ENCODE results near the gene UIMC1. TPM values are rescaled to one million over a fixed set of nuclear protein-coding genes. Genes with fewer than 3 reads are reported as not detected.

UIMC1 gene
- total RNA-seq, 5 donors from 2014 or later (not counting 1 experiment from before 2014, with no cell fraction given): 50.0 to 70.3 (median 56.7) TPM

- Mint-ChIP-seq H3K36me3 (peaks cover 50% of the 10 kb centered on the region), H3K27ac (no peak overlapping the region), H3K4me3 (no peak overlapping the region), H3K27me3 (no peaks in the 10 kb centered on the region), H3K9me3 (no peaks in the 10 kb centered on the region), H3K4me1 (no peaks in the 10 kb centered on the region)
- Histone ChIP-seq H3K36me3 (ENCODE audit: control insufficient read depth in 2 of 2, extremely low read depth in 1 of 2, insufficient read depth in 1 of 2, low read length in 1 of 2) (peaks cover 0 to 49% of the 10 kb centered on the region in 2 donors), H3K4me3 (ENCODE audit: control insufficient read depth in 1 of 2, extremely low read depth in 1 of 2, low read length in 1 of 2) (no peak overlapping the region), H3K27ac (ENCODE audit: low read length) (no peak overlapping the region), H3K4me1 (ENCODE audit: control insufficient read depth in 1 of 2, extremely low read depth in 1 of 2, insufficient read depth in 2 of 2, low read length in 2 of 2) (no peaks in the 10 kb centered on the region), H3K9me3 (no peaks in the 10 kb centered on the region), H3K27me3 (replicated peaks in 1 of 2; ENCODE audit: control insufficient read depth in 2 of 2, extremely low read depth in 1 of 2, insufficient read depth in 2 of 2, low read length in 1 of 2) (no peaks in the 10 kb centered on the region)
- DNase-seq: no peak
- no CpG with 5 or more reads among the region's 2 CpGs for WGBS (ENCODE audit: insufficient coverage)
- no peak for ATAC-seq (replicated peaks in 1 of 4)
- ChIA-PET CTCF (no interaction called here), POLR2A (no interaction called here)
Measured at GRCh38 chr5:176947847-176948246, 58.7 kb downstream of the UIMC1 start.

GRCh38 chr5:176944268-176944667 is 62.3 kb downstream of the UIMC1 start:
- Histone ChIP-seq H3K4me1 (ENCODE audit: control insufficient read depth in 1 of 2, extremely low read depth in 1 of 2, insufficient read depth in 2 of 2, low read length in 2 of 2) (no peaks in the 10 kb centered on the region), H3K4me3 (ENCODE audit: control insufficient read depth in 1 of 2, extremely low read depth in 1 of 2, low read length in 1 of 2) (no peak overlapping the region), H3K36me3 (ENCODE audit: control insufficient read depth in 2 of 2, extremely low read depth in 1 of 2, insufficient read depth in 1 of 2, low read length in 1 of 2) (peaks cover 0 to 57% of the 10 kb centered on the region in 2 donors), H3K27ac (ENCODE audit: low read length) (no peak overlapping the region), H3K9me3 (no peaks in the 10 kb centered on the region), H3K27me3 (replicated peaks in 1 of 2; ENCODE audit: control insufficient read depth in 2 of 2, extremely low read depth in 1 of 2, insufficient read depth in 2 of 2, low read length in 1 of 2) (no peaks in the 10 kb centered on the region)
- Mint-ChIP-seq H3K4me1 (no peaks in the 10 kb centered on the region), H3K27ac (no peak overlapping the region), H3K9me3 (no peaks in the 10 kb centered on the region), H3K27me3 (no peaks in the 10 kb centered on the region), H3K4me3 (no peak overlapping the region), H3K36me3 (peaks cover 40% of the 10 kb centered on the region)
- ATAC-seq (replicated peaks in 1 of 4) (no peak), DNase-seq (no peak)
- POLR2A ChIA-PET: interaction anchor here in 1 of 2 donors (0.5 kb wide), 1 partner anchor 104 kb away, joined by 11 read pairs; no protein-coding TSS in a partner anchor
- WGBS (ENCODE audit: insufficient coverage): no CpG with 5 or more reads among the region's 2 CpGs
- CTCF ChIA-PET: no interaction called here

GRCh38 chr5:176943816-176944215 is 62.8 kb downstream of the UIMC1 start:
- no peak overlapping the region for H3K27ac Mint-ChIP-seq
- H3K4me3 Mint-ChIP-seq: no peak overlapping the region
- no peaks in the 10 kb centered on the region for H3K4me1 ChIP-seq (ENCODE audit: control insufficient read depth in 1 of 2, extremely low read depth in 1 of 2, insufficient read depth in 2 of 2, low read length in 2 of 2)
- H3K27me3 Mint-ChIP-seq: no peaks in the 10 kb centered on the region
- no peak overlapping the region for H3K4me3 ChIP-seq (ENCODE audit: control insufficient read depth in 1 of 2, extremely low read depth in 1 of 2, low read length in 1 of 2)
- H3K4me1 Mint-ChIP-seq: no peaks in the 10 kb centered on the region
- peaks cover 38% of the 10 kb centered on the region for H3K36me3 Mint-ChIP-seq
- H3K27me3 ChIP-seq (replicated peaks in 1 of 2; ENCODE audit: control insufficient read depth in 2 of 2, extremely low read depth in 1 of 2, insufficient read depth in 2 of 2, low read length in 1 of 2): no peaks in the 10 kb centered on the region
- ChIA-PET CTCF (no interaction called here), POLR2A (no interaction called here)
- no peaks in the 10 kb centered on the region for H3K9me3 Mint-ChIP-seq
- ATAC-seq (replicated peaks in 1 of 4) (no peak), DNase-seq (no peak)
- peaks cover 0 to 54% of the 10 kb centered on the region in 2 donors for H3K36me3 ChIP-seq (ENCODE audit: control insufficient read depth in 2 of 2, extremely low read depth in 1 of 2, insufficient read depth in 1 of 2, low read length in 1 of 2)
- no peaks in the 10 kb centered on the region for H3K9me3 ChIP-seq
- no CpG with 5 or more reads among the region's 1 CpG for WGBS (ENCODE audit: insufficient coverage)
- H3K27ac ChIP-seq (ENCODE audit: low read length): no peak overlapping the region

- 100% methylated on average over 2 of the region's 9 CpGs for whole genome bisulfite sequencing (ENCODE audit: insufficient coverage)
- H3K27me3 ChIP-seq (replicated peaks in 1 of 2; ENCODE audit: control insufficient read depth in 2 of 2, extremely low read depth in 1 of 2, insufficient read depth in 2 of 2, low read length in 1 of 2): no peaks in the 10 kb centered on the region
- H3K27ac ChIP-seq (ENCODE audit: low read length): no peak overlapping the region
- DNase-seq (no peak), ATAC-seq (replicated peaks in 1 of 4) (no peak)
- no peak overlapping the region for H3K4me3 ChIP-seq (ENCODE audit: control insufficient read depth in 1 of 2, extremely low read depth in 1 of 2, low read length in 1 of 2)
- no peaks in the 10 kb centered on the region for H3K9me3 Mint-ChIP-seq
- H3K27ac Mint-ChIP-seq: no peak overlapping the region
- no peaks in the 10 kb centered on the region for H3K4me1 ChIP-seq (ENCODE audit: control insufficient read depth in 1 of 2, extremely low read depth in 1 of 2, insufficient read depth in 2 of 2, low read length in 2 of 2)
- H3K36me3 Mint-ChIP-seq: peaks cover 31% of the 10 kb centered on the region
- no peaks in the 10 kb centered on the region for H3K27me3 Mint-ChIP-seq
- no peaks in the 10 kb centered on the region for H3K9me3 ChIP-seq
- ChIA-PET CTCF (no interaction called here), POLR2A (no interaction called here)
- peaks cover 0 to 52% of the 10 kb centered on the region in 2 donors for H3K36me3 ChIP-seq (ENCODE audit: control insufficient read depth in 2 of 2, extremely low read depth in 1 of 2, insufficient read depth in 1 of 2, low read length in 1 of 2)
- no peaks in the 10 kb centered on the region for H3K4me1 Mint-ChIP-seq
- no peak overlapping the region for H3K4me3 Mint-ChIP-seq
Measured at GRCh38 chr5:176941951-176942350, 64.6 kb downstream of the UIMC1 start.

GRCh38 chr5:176938472-176938871 is 68.1 kb downstream of the UIMC1 start:
- WGBS (ENCODE audit: insufficient coverage): no CpG with 5 or more reads among the region's 1 CpG
- DNase-seq: no peak
- Histone ChIP-seq H3K4me3 (ENCODE audit: control insufficient read depth in 1 of 2, extremely low read depth in 1 of 2, low read length in 1 of 2) (no peak overlapping the region), H3K27me3 (replicated peaks in 1 of 2; ENCODE audit: control insufficient read depth in 2 of 2, extremely low read depth in 1 of 2, insufficient read depth in 2 of 2, low read length in 1 of 2) (no peaks in the 10 kb centered on the region), H3K9me3 (no peaks in the 10 kb centered on the region), H3K36me3 (ENCODE audit: control insufficient read depth in 2 of 2, extremely low read depth in 1 of 2, insufficient read depth in 1 of 2, low read length in 1 of 2) (peaks cover 0 to 58% of the 10 kb centered on the region in 2 donors), H3K27ac (ENCODE audit: low read length) (no peak overlapping the region), H3K4me1 (ENCODE audit: control insufficient read depth in 1 of 2, extremely low read depth in 1 of 2, insufficient read depth in 2 of 2, low read length in 2 of 2) (no peaks in the 10 kb centered on the region)
- POLR2A ChIA-PET: no interaction called here
- CTCF ChIA-PET: interaction anchor here in 1 of 2 donors (0.6 kb wide), 1 partner anchor 27 kb away, joined by 6 read pairs; no protein-coding TSS in a partner anchor
- Mint-ChIP-seq H3K27me3 (no peaks in the 10 kb centered on the region), H3K4me1 (peaks cover 0 to 7% (median 3%) of the 10 kb centered on the region in 3 donors), H3K9me3 (no peaks in the 10 kb centered on the region), H3K36me3 (peaks cover 21% of the 10 kb centered on the region), H3K27ac (peak overlapping the region in 1 of 2 donors; percentile 48), H3K4me3 (no peak overlapping the region)
- no peak for ATAC-seq (replicated peaks in 1 of 4)

- H3K36me3 Mint-ChIP-seq: peaks cover 25% of the 10 kb centered on the region
- ChIA-PET POLR2A (no interaction called here), CTCF (no interaction called here)
- WGBS (ENCODE audit: insufficient coverage): no CpG with 5 or more reads among the region's 1 CpG
- H3K36me3 ChIP-seq (ENCODE audit: control insufficient read depth in 2 of 2, extremely low read depth in 1 of 2, insufficient read depth in 1 of 2, low read length in 1 of 2): peaks cover 0 to 52% of the 10 kb centered on the region in 2 donors
- H3K27ac ChIP-seq (ENCODE audit: low read length): no peak overlapping the region
- no peaks in the 10 kb centered on the region for H3K27me3 ChIP-seq (replicated peaks in 1 of 2; ENCODE audit: control insufficient read depth in 2 of 2, extremely low read depth in 1 of 2, insufficient read depth in 2 of 2, low read length in 1 of 2)
- H3K9me3 ChIP-seq: no peaks in the 10 kb centered on the region
- H3K4me1 ChIP-seq (ENCODE audit: control insufficient read depth in 1 of 2, extremely low read depth in 1 of 2, insufficient read depth in 2 of 2, low read length in 2 of 2): no peaks in the 10 kb centered on the region
- H3K27ac Mint-ChIP-seq: no peak overlapping the region
- DNase-seq: no peak
- no peak overlapping the region for H3K4me3 ChIP-seq (ENCODE audit: control insufficient read depth in 1 of 2, extremely low read depth in 1 of 2, low read length in 1 of 2)
- H3K9me3 Mint-ChIP-seq: no peaks in the 10 kb centered on the region
- H3K27me3 Mint-ChIP-seq: no peaks in the 10 kb centered on the region
- H3K4me3 Mint-ChIP-seq: no peak overlapping the region
- H3K4me1 Mint-ChIP-seq: peaks cover 12 to 20% (median 14%) of the 10 kb centered on the region in 3 donors
- no peak for ATAC-seq (replicated peaks in 1 of 4)
Measured at GRCh38 chr5:176935017-176935416, 71.6 kb downstream of the UIMC1 start.
